HepG2 (cell line): ENCODE results near the gene FAM234B.

ENCODE experiments used
- ARID2 ChIP-seq: sonication (generic); formaldehyde crosslinking; IDR thresholded peaks from 2 replicates; pipeline ENCODE4 v1.8.1; 2022; ENCODE audit warnings: mild to moderate bottlenecking, missing genetic modification reagents, borderline replicate concordance
- CTCF ChIP-seq: sonication (generic); formaldehyde crosslinking; IDR thresholded peaks from 2 replicates; pipeline ENCODE4 v1.5.0; 2020; ENCODE audit warnings: mild to moderate bottlenecking, missing genetic modification reagents, moderate library complexity
- DPF2 ChIP-seq: sonication (generic); formaldehyde crosslinking; IDR thresholded peaks from 2 replicates; pipeline ENCODE4 v1.4.0; 2020; ENCODE audit warnings: mild to moderate bottlenecking, low read depth, missing genetic modification reagents, borderline replicate concordance
- ELF4 ChIP-seq: sonication (generic); formaldehyde crosslinking; IDR thresholded peaks from 2 replicates; pipeline ENCODE4 v1.5.0; 2020; ENCODE audit warnings: missing genetic modification reagents, mild to moderate bottlenecking, moderate library complexity, borderline replicate concordance
- NFE2L1 ChIP-seq: sonication (generic); formaldehyde crosslinking; IDR thresholded peaks from 2 replicates; pipeline ENCODE4 v1.4.0; 2020; ENCODE audit warnings: missing genetic modification reagents, mild to moderate bottlenecking, borderline replicate concordance
- POLR2A ChIP-seq, 2 experiments: IDR thresholded peaks; 2 replicates each; pipeline ENCODE4 v1.6.1; 2011; ENCODE audit warnings: low read depth in 2 of 2, low read length in 2 of 2, mild to moderate bottlenecking in 1 of 2, moderate library complexity in 1 of 2; ENCODE audit not compliant: insufficient read depth in 1 of 2
- RBM22 ChIP-seq: fragments of 200-400 bp; formaldehyde crosslinking; optimal IDR thresholded peaks from 2 replicates; pipeline ENCODE3; 2017; ENCODE audit warnings: mild to moderate bottlenecking, low read length, moderate library complexity
- ZNF589 ChIP-seq: sonication (generic); formaldehyde crosslinking; conservative IDR thresholded peaks from 2 replicates; pipeline ENCODE4 v1.8.0; 2022; ENCODE audit warnings: mild to moderate bottlenecking, moderate library complexity, missing genetic modification reagents
- TF ChIP-seq, protein P1 (sequence below): IDR thresholded peaks from 2 replicates; pipeline ENCODE4 v1.6.1; 2012; ENCODE audit warnings: inconsistent platforms
- TF ChIP-seq, protein P2 (sequence below): sonication (generic); formaldehyde crosslinking; IDR thresholded peaks from 2 replicates; pipeline ENCODE4 v1.8.0; 2023; ENCODE audit warnings: mild to moderate bottlenecking, missing genetic modification reagents

- TF ChIP-seq CTCF (CRISPR knock-in tag) (no peak), NFE2L1 (CRISPR knock-in tag) (no peak), POLR2A (IDR thresholded peaks at IDR 0.05; ENCODE audit: insufficient read depth in 1 of 2, low read depth in 2 of 2, low read length in 2 of 2) (no peak), ELF4 (CRISPR knock-in tag) (no peak), RBM22 (no peak), ZNF589 (CRISPR knock-in tag) (no peak), DPF2 (CRISPR knock-in tag) (no peak), ARID2 (no peak)
- TF ChIP-seq, protein P1, sequence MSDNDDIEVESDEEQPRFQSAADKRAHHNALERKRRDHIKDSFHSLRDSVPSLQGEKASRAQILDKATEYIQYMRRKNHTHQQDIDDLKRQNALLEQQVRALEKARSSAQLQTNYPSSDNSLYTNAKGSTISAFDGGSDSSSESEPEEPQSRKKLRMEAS: no peak
- TF ChIP-seq, protein P2, sequence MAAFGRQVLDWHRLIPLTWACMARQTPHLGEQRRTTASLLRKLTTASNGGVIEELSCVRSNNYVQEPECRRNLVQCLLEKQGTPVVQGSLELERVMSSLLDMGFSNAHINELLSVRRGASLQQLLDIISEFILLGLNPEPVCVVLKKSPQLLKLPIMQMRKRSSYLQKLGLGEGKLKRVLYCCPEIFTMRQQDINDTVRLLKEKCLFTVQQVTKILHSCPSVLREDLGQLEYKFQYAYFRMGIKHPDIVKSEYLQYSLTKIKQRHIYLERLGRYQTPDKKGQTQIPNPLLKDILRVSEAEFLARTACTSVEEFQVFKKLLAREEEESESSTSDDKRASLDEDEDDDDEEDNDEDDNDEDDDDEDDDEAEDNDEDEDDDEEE (CRISPR knock-in tag): no peak
Observed at GRCh38 chr12:13028825-13029570, 15.2 kb upstream of the FAM234B start.
